ENCODE measurements around the gene UNC13A.

Gene UNC13A

GRCh38 chr19:17610384-17610783 is 77.8 kb downstream of the UNC13A start:
- TF ChIP-seq POLR2AphosphoS5 (IDR thresholded peaks at IDR 0.05; ENCODE audit: low read depth, low read length), result no peak
- TF ChIP-seq SIN3A (IDR thresholded peaks at IDR 0.05; ENCODE audit: borderline replicate concordance, insufficient read depth, low read length), result no peak
- no peak for TF ChIP-seq FOXP2 (optimal IDR thresholded peaks at IDR 0.05; ENCODE audit: borderline replicate concordance, extremely low read depth, extremely low read length, insufficient read depth)
- TF ChIP-seq REST (IDR thresholded peaks at IDR 0.05; ENCODE audit: insufficient read depth in 1 of 2, low read depth in 2 of 2, low read length in 2 of 2), result no peak
- no peak for TF ChIP-seq TAF1 (IDR thresholded peaks at IDR 0.05; ENCODE audit: borderline replicate concordance, insufficient read depth, low read length)

GRCh38 chr19:17607936-17608335 is 80.2 kb downstream of the UNC13A start:
- TF ChIP-seq REST (IDR thresholded peaks at IDR 0.05; ENCODE audit: insufficient read depth in 1 of 2, low read depth in 2 of 2, low read length in 2 of 2), result no peak
- no peak for TF ChIP-seq FOXP2 (optimal IDR thresholded peaks at IDR 0.05; ENCODE audit: borderline replicate concordance, extremely low read depth, extremely low read length, insufficient read depth)
- no peak for TF ChIP-seq POLR2AphosphoS5 (IDR thresholded peaks at IDR 0.05; ENCODE audit: low read depth, low read length)
- TF ChIP-seq TAF1 (IDR thresholded peaks at IDR 0.05; ENCODE audit: borderline replicate concordance, insufficient read depth, low read length), result no peak
- no peak for TF ChIP-seq SIN3A (IDR thresholded peaks at IDR 0.05; ENCODE audit: borderline replicate concordance, insufficient read depth, low read length)

GRCh38 chr19:17606590-17607185 is 81.5 kb downstream of the UNC13A start:
- TF ChIP-seq REST (IDR thresholded peaks at IDR 0.05; ENCODE audit: insufficient read depth in 1 of 2, low read depth in 2 of 2, low read length in 2 of 2) (no peak), FOXP2 (optimal IDR thresholded peaks at IDR 0.05; ENCODE audit: borderline replicate concordance, extremely low read depth, extremely low read length, insufficient read depth) (no peak), SIN3A (IDR thresholded peaks at IDR 0.05; ENCODE audit: borderline replicate concordance, insufficient read depth, low read length) (no peak), POLR2AphosphoS5 (IDR thresholded peaks at IDR 0.05; ENCODE audit: low read depth, low read length) (no peak), TAF1 (IDR thresholded peaks at IDR 0.05; ENCODE audit: borderline replicate concordance, insufficient read depth, low read length) (no peak)

- TF ChIP-seq SIN3A (IDR thresholded peaks at IDR 0.05; ENCODE audit: borderline replicate concordance, insufficient read depth, low read length), result no peak
- no peak for TF ChIP-seq FOXP2 (optimal IDR thresholded peaks at IDR 0.05; ENCODE audit: borderline replicate concordance, extremely low read depth, extremely low read length, insufficient read depth)
- TF ChIP-seq TAF1 (IDR thresholded peaks at IDR 0.05; ENCODE audit: borderline replicate concordance, insufficient read depth, low read length), result no peak
Observed at GRCh38 chr19:17605761-17606589, 82.2 kb downstream of the UNC13A start.

- no peak for TF ChIP-seq TAF1 (IDR thresholded peaks at IDR 0.05; ENCODE audit: borderline replicate concordance, insufficient read depth, low read length)
- no peak for TF ChIP-seq POLR2AphosphoS5 (IDR thresholded peaks at IDR 0.05; ENCODE audit: low read depth, low read length)
- TF ChIP-seq SIN3A (IDR thresholded peaks at IDR 0.05; ENCODE audit: borderline replicate concordance, insufficient read depth, low read length), result no peak
- no peak for TF ChIP-seq FOXP2 (optimal IDR thresholded peaks at IDR 0.05; ENCODE audit: borderline replicate concordance, extremely low read depth, extremely low read length, insufficient read depth)
- TF ChIP-seq REST (IDR thresholded peaks at IDR 0.05; ENCODE audit: insufficient read depth in 1 of 2, low read depth in 2 of 2, low read length in 2 of 2), result no peak
Observed at GRCh38 chr19:17605117-17605516, 83.0 kb downstream of the UNC13A start.

All from PFSK-1 (cell line).